Measurements from ENCODE around the gene MOB2.

The MOB2 gene

GRCh38 chr11:1491379-1491778 is 4.8 kb upstream of the MOB2 start:
- peak; percentile 90 for FAIRE-seq
- TF ChIP-seq POU2F2 (IDR thresholded peaks at IDR 0.05; ENCODE audit: low read depth, low read length), result no peak
- no peak for TF ChIP-seq POLR2AphosphoS5 (IDR thresholded peaks at IDR 0.05; ENCODE audit: low read depth, low read length)
- TF ChIP-seq SPI1 (IDR thresholded peaks at IDR 0.05; ENCODE audit: low read depth, low read length), result no peak
- TF ChIP-seq POLR2A (IDR thresholded peaks at IDR 0.05; ENCODE audit: low read depth, low read length), result no peak
- no peak for TF ChIP-seq TAF1 (IDR thresholded peaks at IDR 0.05; ENCODE audit: low read depth, low read length)
- no peak for TF ChIP-seq PAX5 (IDR thresholded peaks at IDR 0.05; ENCODE audit: insufficient read depth, low read length, severe bottlenecking)

GRCh38 chr11:1490651-1491050 is 4.1 kb upstream of the MOB2 start:
- TF ChIP-seq SPI1 (IDR thresholded peaks at IDR 0.05; ENCODE audit: low read depth, low read length) (no peak), POLR2AphosphoS5 (IDR thresholded peaks at IDR 0.05; ENCODE audit: low read depth, low read length) (no peak)
- no peak for DNase-seq (ENCODE audit: insufficient read length, low spot score)
- FAIRE-seq, result no peak

More at GRCh38 chr11:1491379-1491778, 4.8 kb upstream of the MOB2 start:
- no peak for DNase-seq (ENCODE audit: insufficient read length, low spot score)

- FAIRE-seq (no peak), DNase-seq (ENCODE audit: insufficient read length, low spot score) (no peak)
- TF ChIP-seq POU2F2 (IDR thresholded peaks at IDR 0.05; ENCODE audit: low read depth, low read length) (no peak), PAX5 (IDR thresholded peaks at IDR 0.05; ENCODE audit: insufficient read depth, low read length, severe bottlenecking) (no peak), POLR2AphosphoS5 (IDR thresholded peaks at IDR 0.05; ENCODE audit: low read depth, low read length) (no peak), TAF1 (IDR thresholded peaks at IDR 0.05; ENCODE audit: low read depth, low read length) (no peak), POLR2A (IDR thresholded peaks at IDR 0.05; ENCODE audit: low read depth, low read length) (no peak), SPI1 (IDR thresholded peaks at IDR 0.05; ENCODE audit: low read depth, low read length) (no peak)
Measured at GRCh38 chr11:1488575-1489180, 2.1 kb upstream of the MOB2 start.

GRCh38 chr11:1487851-1488574 is 1.4 kb upstream of the MOB2 start:
- FAIRE-seq (peak; percentile 88), DNase-seq (ENCODE audit: insufficient read length, low spot score) (peak; percentile 61)
- TF ChIP-seq TAF1 (IDR thresholded peaks at IDR 0.05; ENCODE audit: low read depth, low read length) (0 out of 2 replicates have a peak, but pooled peaks have one; percentile 18), POLR2AphosphoS5 (IDR thresholded peaks at IDR 0.05; ENCODE audit: low read depth, low read length) (no peak), PAX5 (IDR thresholded peaks at IDR 0.05; ENCODE audit: insufficient read depth, low read length, severe bottlenecking) (no peak), POU2F2 (IDR thresholded peaks at IDR 0.05; ENCODE audit: low read depth, low read length) (no peak), SPI1 (IDR thresholded peaks at IDR 0.05; ENCODE audit: low read depth, low read length) (no peak)

GRCh38 chr11:1487091-1487850 is 692 bp upstream of the MOB2 start:
- no peak for TF ChIP-seq SPI1 (IDR thresholded peaks at IDR 0.05; ENCODE audit: low read depth, low read length)
- no peak for TF ChIP-seq PAX5 (IDR thresholded peaks at IDR 0.05; ENCODE audit: insufficient read depth, low read length, severe bottlenecking)
- TF ChIP-seq POLR2AphosphoS5 (IDR thresholded peaks at IDR 0.05; ENCODE audit: low read depth, low read length), result no peak
- no peak for TF ChIP-seq TAF1 (IDR thresholded peaks at IDR 0.05; ENCODE audit: low read depth, low read length)
- TF ChIP-seq POLR2A (IDR thresholded peaks at IDR 0.05; ENCODE audit: low read depth, low read length), result no peak
- TF ChIP-seq POU2F2 (IDR thresholded peaks at IDR 0.05; ENCODE audit: low read depth, low read length), result no peak
- FAIRE-seq, result no peak
- no peak for DNase-seq (ENCODE audit: insufficient read length, low spot score)

GRCh38 chr11:1485504-1485885 is 1.1 kb downstream of the MOB2 start:
- TF ChIP-seq TAF1 (IDR thresholded peaks at IDR 0.05; ENCODE audit: low read depth, low read length) (no peak), POLR2A (IDR thresholded peaks at IDR 0.05; ENCODE audit: low read depth, low read length) (no peak)
- DNase-seq (ENCODE audit: insufficient read length, low spot score) (no peak), FAIRE-seq (no peak)

- DNase-seq (ENCODE audit: insufficient read length, low spot score), result no peak
Measured at GRCh38 chr11:1484695-1485503, 1.7 kb downstream of the MOB2 start.

GRCh38 chr11:1484061-1484671 is 2.4 kb downstream of the MOB2 start:
- no peak for TF ChIP-seq TAF1 (IDR thresholded peaks at IDR 0.05; ENCODE audit: low read depth, low read length)
- no peak for TF ChIP-seq POLR2A (IDR thresholded peaks at IDR 0.05; ENCODE audit: low read depth, low read length)
- no peak for TF ChIP-seq PAX5 (IDR thresholded peaks at IDR 0.05; ENCODE audit: insufficient read depth, low read length, severe bottlenecking)
- no peak for TF ChIP-seq SPI1 (IDR thresholded peaks at IDR 0.05; ENCODE audit: low read depth, low read length)
- TF ChIP-seq POLR2AphosphoS5 (IDR thresholded peaks at IDR 0.05; ENCODE audit: low read depth, low read length), result no peak
- TF ChIP-seq POU2F2 (IDR thresholded peaks at IDR 0.05; ENCODE audit: low read depth, low read length), result no peak
- no peak for DNase-seq (ENCODE audit: insufficient read length, low spot score)
- no peak for FAIRE-seq

More at GRCh38 chr11:1484695-1485503, 1.7 kb downstream of the MOB2 start:
- TF ChIP-seq POLR2AphosphoS5 (IDR thresholded peaks at IDR 0.05; ENCODE audit: low read depth, low read length) (no peak), POU2F2 (IDR thresholded peaks at IDR 0.05; ENCODE audit: low read depth, low read length) (no peak), TAF1 (IDR thresholded peaks at IDR 0.05; ENCODE audit: low read depth, low read length) (no peak), SPI1 (IDR thresholded peaks at IDR 0.05; ENCODE audit: low read depth, low read length) (no peak), PAX5 (IDR thresholded peaks at IDR 0.05; ENCODE audit: insufficient read depth, low read length, severe bottlenecking) (no peak), POLR2A (IDR thresholded peaks at IDR 0.05; ENCODE audit: low read depth, low read length) (no peak)
- FAIRE-seq, result no peak
